CD14-positive monocyte (primary cell): ENCODE measurements around the gene FUZ. TPM values are rescaled to one million over a fixed set of nuclear protein-coding genes. Genes with fewer than 3 reads are reported as not detected.

Experiments used
- DNase-seq, 3 donors: peaks; one replicate each; pipeline ENCODE4 v3.0.0-alpha.2; 2011 to 2022
- H2AFZ ChIP-seq: 2 replicates; pipeline ENCODE4 v1.6.0; 2012; ENCODE audit warnings: mild to moderate bottlenecking, low read depth, low read length, inconsistent platforms; ENCODE audit not compliant: insufficient read depth, poor library complexity, severe bottlenecking
- H3K27ac ChIP-seq, 2 donors: 1 replicate in 1 of 2; 2 replicates in 1 of 2; pipeline ENCODE4 v1.5.1; 2012 to 2013; ENCODE audit warnings: low read length in 2 of 2, control low read depth in 1 of 2, inconsistent platforms in 1 of 2, low read depth in 1 of 2, mild to moderate bottlenecking in 1 of 2
- H3K27me3 ChIP-seq, 2 donors: one replicate each; pipeline versions ENCODE4 v1.6.0 to v1.6.1; 2011 to 2013; ENCODE audit warnings: low read length in 2 of 2; ENCODE audit not compliant: control insufficient read depth in 2 of 2, insufficient read depth in 2 of 2
- H3K36me3 ChIP-seq, 2 donors: replicated peaks in 1 of 2; 1 replicate in 1 of 2; 2 replicates in 1 of 2; pipeline versions ENCODE4 v1.5.1 to v1.6.1; 2012 to 2013; ENCODE audit warnings: low read length in 2 of 2, control low read depth in 1 of 2, inconsistent platforms in 1 of 2, mild to moderate bottlenecking in 1 of 2; ENCODE audit not compliant: insufficient read depth in 2 of 2, control insufficient read depth in 1 of 2
- H3K4me1 ChIP-seq, 2 donors: 1 replicate in 1 of 2; 2 replicates in 1 of 2; pipeline versions ENCODE4 v1.5.1 to v1.6.1; 2012 to 2013; ENCODE audit warnings: low read length in 2 of 2, control low read depth in 1 of 2, inconsistent platforms in 1 of 2, mild to moderate bottlenecking in 1 of 2, moderate library complexity in 1 of 2; ENCODE audit not compliant: insufficient read depth in 2 of 2, control insufficient read depth in 1 of 2
- H3K4me2 ChIP-seq: replicated peaks from 2 replicates; pipeline ENCODE3; 2012; ENCODE audit warnings: low read length, moderate library complexity, mild to moderate bottlenecking; ENCODE audit not compliant: poor library complexity, severe bottlenecking; ENCODE audit errors: extremely low read depth
- H3K4me3 ChIP-seq, 3 experiments: fragments of 200-600 bp in 1 of 3; sonication (generic) in 1 of 3; replicated peaks in 1 of 3; 1 replicate in 2 of 3; 2 replicates in 1 of 3; pipeline ENCODE4 v1.5.1; 2011 to 2013; ENCODE audit warnings: low read length in 3 of 3, mild to moderate bottlenecking in 3 of 3, control low read depth in 2 of 3, low read depth in 2 of 3, inconsistent platforms in 1 of 3, moderate library complexity in 1 of 3
- H3K79me2 ChIP-seq: 2 replicates; pipeline ENCODE4 v1.6.0; 2012; ENCODE audit warnings: mild to moderate bottlenecking, control low read depth, inconsistent platforms, low read length, moderate library complexity; ENCODE audit not compliant: insufficient read depth
- H3K9ac ChIP-seq: 2 replicates; pipeline ENCODE4 v1.6.0; 2017; ENCODE audit warnings: low read length, mild to moderate bottlenecking; ENCODE audit not compliant: insufficient read depth, poor library complexity, severe bottlenecking
- H3K9me3 ChIP-seq, 2 donors: replicated peaks in 1 of 2; 1 replicate in 1 of 2; 2 replicates in 1 of 2; pipeline versions ENCODE4 v1.5.1 to v1.6.1; 2012 to 2013; ENCODE audit warnings: low read length in 2 of 2, control low read depth in 1 of 2; ENCODE audit not compliant: control insufficient read depth in 1 of 2, insufficient read depth in 1 of 2
- H4K20me1 ChIP-seq: 2 replicates; pipeline ENCODE4 v1.6.0; 2012; ENCODE audit warnings: mild to moderate bottlenecking, low read length, control low read depth, moderate library complexity; ENCODE audit not compliant: insufficient read depth
- H3K27ac Mint-ChIP-seq, 7 donors: one replicate each; pipeline ENCODE4 v1.8.0; 2020; ENCODE audit warnings: mild to moderate bottlenecking in 7 of 7, mixed read lengths in 7 of 7, moderate library complexity in 6 of 7, inconsistent platforms in 2 of 7
- H3K27me3 Mint-ChIP-seq, 3 donors: one replicate each; pipeline ENCODE4 v1.8.0; 2021 to 2022; ENCODE audit warnings: low read depth in 3 of 3, mild to moderate bottlenecking in 3 of 3, mixed read lengths in 3 of 3, moderate library complexity in 3 of 3, inconsistent platforms in 1 of 3
- H3K36me3 Mint-ChIP-seq, 2 donors: one replicate each; pipeline ENCODE4 v1.8.0; 2020; ENCODE audit warnings: mixed read lengths in 2 of 2, inconsistent platforms in 1 of 2, mild to moderate bottlenecking in 1 of 2
- H3K4me1 Mint-ChIP-seq: one replicate; pipeline ENCODE4 v1.8.0; 2020; ENCODE audit warnings: mild to moderate bottlenecking, mixed read lengths
- H3K4me3 Mint-ChIP-seq, 2 donors: one replicate each; pipeline ENCODE4 v1.8.0; 2020; ENCODE audit warnings: mild to moderate bottlenecking in 2 of 2, mixed read lengths in 2 of 2, moderate library complexity in 1 of 2
- H3K9me3 Mint-ChIP-seq, 7 donors: one replicate each; pipeline ENCODE4 v1.8.0; 2020 to 2022; ENCODE audit warnings: mixed read lengths in 7 of 7, mild to moderate bottlenecking in 6 of 7, moderate library complexity in 6 of 7, inconsistent platforms in 2 of 7
- CTCF ChIP-seq: fragments of 200-600 bp; IDR thresholded peaks from one replicate; pipeline ENCODE4 v1.8.0; 2022; ENCODE audit warnings: antibody characterized with exemption, mild to moderate bottlenecking
- WGBS: methylation state at CpG from one replicate; pipeline ENCODE4 v1.1.5; 2013; ENCODE audit warnings: missing lambda C conversion rate; ENCODE audit not compliant: insufficient coverage; 5-methylcytosine and 5-hydroxymethylcytosine counted together
- intact Hi-C, 2 donors: fragments of 100-400 bp; cut with micrococcal nuclease; formaldehyde crosslinking; loops; one replicate each; pipeline versions ENCODE4 v1.15.0 to v1.15.1; 2023
- polyA plus RNA-seq, 3 donors: library from polyadenylated mRNA; depleted of rRNA in 1 of 3; unstranded in 2 of 3; stranded (reverse) in 1 of 3; fragments of 300-500 nt in 2 of 3; fragments of >200 nt in 1 of 3; fragmentation: Illumina TruSeq in 2 of 3; gene quantifications; 1 replicate in 2 of 3; 2 replicates in 1 of 3; pipeline ENCODE4 v1.2.3, GENCODE V29; 2012 to 2021

The FUZ gene
- polyA plus RNA-seq, 3 donors, result 5.3 to 16.7 (median 5.3) TPM

- 100% methylated on average over 2 of the region's 6 CpGs for WGBS
- peaks cover 50 to 77% of the 10 kb centered on the region in 2 donors for H3K36me3 ChIP-seq
These were observed 11.6 kb upstream of the FUZ start for GRCh38 chr19:49824662-49825061.

DNA sequence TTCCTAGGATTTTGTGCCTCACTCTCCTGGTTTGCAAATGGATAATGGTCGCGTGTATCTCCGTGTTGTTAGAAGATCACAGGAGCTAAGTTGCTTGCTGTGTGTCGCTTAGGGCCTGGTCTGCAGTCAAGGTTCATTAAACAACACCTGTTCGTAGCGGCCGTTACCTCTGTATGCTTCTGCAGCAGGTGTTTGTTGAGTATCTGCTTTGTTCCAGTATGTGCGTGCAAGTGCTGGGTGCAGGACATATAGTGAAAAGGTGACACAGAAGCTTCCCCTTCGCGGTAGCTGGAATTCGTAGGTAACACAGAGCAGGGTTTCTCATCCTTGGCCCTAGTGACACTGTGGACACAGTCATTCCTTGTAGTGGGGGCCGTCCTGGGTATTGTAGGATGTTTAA is 10.4 kb upstream of the FUZ start:
- no peak for DNase-seq
- peaks cover 12% of the 10 kb centered on the region in 2 donors for H3K4me1 ChIP-seq
- no peak overlapping the region for H3K4me2 ChIP-seq
- peaks cover 42 to 65% of the 10 kb centered on the region in 2 donors for H3K36me3 ChIP-seq
- TF ChIP-seq CTCF, result no peak
- no peak overlapping the region for H2AFZ ChIP-seq
- no peak overlapping the region for H3K4me3 Mint-ChIP-seq
- H3K9me3 ChIP-seq, result no peaks in the 10 kb centered on the region
- 92% methylated on average over 10 of the region's 12 CpGs for WGBS
- no peak overlapping the region for H3K9ac ChIP-seq
- peaks cover 73% of the 10 kb centered on the region for H3K79me2 ChIP-seq
- peaks cover 13% of the 10 kb centered on the region for H3K4me1 Mint-ChIP-seq
- H3K27ac ChIP-seq, result no peak overlapping the region
- H3K4me3 ChIP-seq, result no peak overlapping the region
- intact Hi-C loops, result no loop called here
- H3K36me3 Mint-ChIP-seq, result peaks cover 37 to 66% of the 10 kb centered on the region in 2 donors
- no peaks in the 10 kb centered on the region for H3K27me3 ChIP-seq
- peaks cover 77% of the 10 kb centered on the region for H4K20me1 ChIP-seq
- H3K27ac Mint-ChIP-seq, result no peak overlapping the region
- no peaks in the 10 kb centered on the region for H3K9me3 Mint-ChIP-seq
- peaks cover 0 to 2% (median 0%) of the 10 kb centered on the region in 3 donors for H3K27me3 Mint-ChIP-seq

More at GRCh38 chr19:49824662-49825061, 11.6 kb upstream of the FUZ start:
- Histone ChIP-seq H3K27me3 (no peaks in the 10 kb centered on the region), H4K20me1 (peaks cover 79% of the 10 kb centered on the region), H3K9me3 (no peaks in the 10 kb centered on the region), H3K79me2 (peaks cover 61% of the 10 kb centered on the region), H2AFZ (no peak overlapping the region), H3K4me1 (no peaks in the 10 kb centered on the region), H3K4me3 (no peak overlapping the region), H3K27ac (no peak overlapping the region), H3K9ac (no peak overlapping the region), H3K4me2 (no peak overlapping the region)
- intact Hi-C loops, result no loop called here
- no peak overlapping the region for H3K4me3 Mint-ChIP-seq
- H3K9me3 Mint-ChIP-seq, result no peaks in the 10 kb centered on the region
- H3K27ac Mint-ChIP-seq, result peak overlapping the region in 1 of 7 donors; percentile 20
- no peak for TF ChIP-seq CTCF
- H3K4me1 Mint-ChIP-seq, result peaks cover 3% of the 10 kb centered on the region
- no peak for DNase-seq
- H3K27me3 Mint-ChIP-seq, result peaks cover 0 to 2% (median 0%) of the 10 kb centered on the region in 3 donors
- H3K36me3 Mint-ChIP-seq, result peaks cover 46 to 74% of the 10 kb centered on the region in 2 donors
